DOHH2 (cell line): Measurements from ENCODE around the gene ZNF684.

Source experiments
- H3F3A ChIP-seq: fragments of 200-600 bp; sonication (generic), shearing (Covaris generic); 2 replicates; pipeline ENCODE4 v1.6.0; 2016; ENCODE audit warnings: antibody characterized with exemption, mild to moderate bottlenecking; ENCODE audit not compliant: control insufficient read depth, insufficient read depth
- H3K27ac ChIP-seq: fragments of 200-600 bp; sonication (generic); 2 replicates; pipeline ENCODE4 v1.5.1; 2014; ENCODE audit warnings: low read depth, mild to moderate bottlenecking, low read length, moderate library complexity
- H3K27me3 ChIP-seq: fragments of 200-600 bp; sonication (generic); 2 replicates; pipeline ENCODE4 v1.6.1; 2014; ENCODE audit warnings: mild to moderate bottlenecking, low read length, mixed read lengths; ENCODE audit not compliant: control insufficient read depth
- H3K36me3 ChIP-seq: fragments of 200-600 bp; sonication (generic); 2 replicates; pipeline ENCODE4 v1.6.1; 2014; ENCODE audit warnings: mild to moderate bottlenecking, low read length, moderate library complexity, mixed read lengths; ENCODE audit not compliant: control insufficient read depth
- H3K4me1 ChIP-seq: fragments of 200-600 bp; sonication (generic); 2 replicates; pipeline ENCODE4 v1.6.1; 2014; ENCODE audit warnings: mild to moderate bottlenecking, low read length, mixed read lengths; ENCODE audit not compliant: control insufficient read depth
- H3K4me2 ChIP-seq: fragments of 200-600 bp; sonication (generic); 2 replicates; pipeline ENCODE4 v1.6.0; 2014; ENCODE audit warnings: mild to moderate bottlenecking, low read length, moderate library complexity
- H3K4me3 ChIP-seq: fragments of 200-600 bp; sonication (generic); 2 replicates; pipeline ENCODE4 v1.5.1; 2014; ENCODE audit warnings: mild to moderate bottlenecking, low read length, mixed read lengths
- H3K79me2 ChIP-seq: fragments of 200-600 bp; sonication (generic); 2 replicates; pipeline ENCODE4 v1.6.1; 2014; ENCODE audit warnings: mild to moderate bottlenecking, low read length, mixed read lengths; ENCODE audit not compliant: control insufficient read depth
- H3K9me2 ChIP-seq: fragments of 200-600 bp; sonication (generic); replicated peaks from 2 replicates; pipeline ENCODE4 v1.6.1; 2014; ENCODE audit warnings: mild to moderate bottlenecking, low read length, mixed read lengths; ENCODE audit not compliant: control insufficient read depth
- H3K9me3 ChIP-seq: fragments of 200-600 bp; sonication (generic); 2 replicates; pipeline ENCODE4 v1.6.1; 2014; ENCODE audit warnings: antibody characterized with exemption, low read length, mixed read lengths; ENCODE audit not compliant: control insufficient read depth, insufficient read depth
- H4K20me1 ChIP-seq: fragments of 200-600 bp; sonication (generic); 2 replicates; pipeline ENCODE4 v1.6.0; 2014; ENCODE audit warnings: low read depth, mild to moderate bottlenecking, antibody characterized with exemption, low read length, moderate library complexity; ENCODE audit not compliant: control insufficient read depth, insufficient read depth
- CTCF ChIP-seq: fragments of 200-600 bp; sonication (generic); IDR thresholded peaks from one replicate; pipeline ENCODE4 v1.5.1; 2014; ENCODE audit warnings: antibody characterized with exemption, mild to moderate bottlenecking, low read depth, low read length; ENCODE audit not compliant: poor library complexity, severe bottlenecking
- EZH2phosphoT487 ChIP-seq: fragments of 200-600 bp; sonication (generic); IDR thresholded peaks from 2 replicates; pipeline ENCODE4 v1.6.1; 2017; ENCODE audit warnings: borderline replicate concordance, mild to moderate bottlenecking, antibody characterized with exemption, low read length, moderate library complexity, mixed read lengths

Gene ZNF684

GRCh38 chr1:40532062-40532389 lies 589 bp downstream of the ZNF684 start:
- Histone ChIP-seq H3K9me2 (no peaks in the 10 kb centered on the region), H3K36me3 (peaks cover 17% of the 10 kb centered on the region), H3K27ac (peak overlapping the region; percentile 12; the same call in 1 of the 2 replicates), H3K27me3 (no peaks in the 10 kb centered on the region), H3K4me1 (peaks cover 20% of the 10 kb centered on the region), H3K4me3 (peak overlapping the region; percentile 84), H3K79me2 (peaks cover 12% of the 10 kb centered on the region), H3K9me3 (no peaks in the 10 kb centered on the region; the same call in 1 of the 2 replicates), H3F3A (peaks cover 4% of the 10 kb centered on the region), H3K4me2 (peak overlapping the region; percentile 85), H4K20me1 (no peaks in the 10 kb centered on the region)
- TF ChIP-seq CTCF, result no peak

DNA sequence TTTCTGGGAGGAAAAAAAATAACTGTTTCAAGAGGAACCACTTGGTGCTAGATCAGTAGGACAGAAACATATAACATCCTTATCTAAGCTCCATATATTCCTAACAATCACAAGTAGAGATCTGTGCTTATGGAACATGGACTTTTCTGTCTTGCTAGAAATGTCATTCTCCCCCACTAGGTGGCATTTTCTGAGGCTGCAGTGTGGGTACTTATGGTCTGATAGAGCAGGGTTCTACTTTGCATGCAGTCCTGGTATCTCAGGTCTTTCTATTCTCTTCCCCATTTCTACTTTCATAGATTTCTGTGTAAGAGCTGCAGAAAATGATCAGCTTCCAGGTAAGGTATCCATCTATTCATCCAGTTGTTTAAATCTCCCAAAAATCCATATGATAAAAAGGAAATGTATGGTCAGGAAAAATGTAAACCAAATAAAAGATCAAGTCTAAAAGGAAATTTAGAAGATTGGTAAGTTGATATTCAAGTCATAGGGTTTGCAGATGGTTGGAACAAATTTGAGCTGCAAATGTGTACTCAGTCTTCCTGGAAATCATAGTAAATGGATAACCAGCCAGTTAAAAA lies 1.5 kb downstream of the ZNF684 start:
- peak overlapping the region; percentile 85 for H3K4me2 ChIP-seq
- TF ChIP-seq EZH2phosphoT487 (no peak), CTCF (peak; percentile 88)
- peaks cover 12% of the 10 kb centered on the region for H3K79me2 ChIP-seq
- no peaks in the 10 kb centered on the region; the same call in 1 of the 2 replicates for H3K9me3 ChIP-seq
- H3K4me3 ChIP-seq, result peak overlapping the region; percentile 84
- no peak overlapping the region for H3K27ac ChIP-seq
- H3K9me2 ChIP-seq, result no peaks in the 10 kb centered on the region
- peaks cover 17% of the 10 kb centered on the region for H3K36me3 ChIP-seq
- H3K27me3 ChIP-seq, result no peaks in the 10 kb centered on the region
- no peaks in the 10 kb centered on the region for H4K20me1 ChIP-seq
- H3K4me1 ChIP-seq, result peaks cover 20% of the 10 kb centered on the region
- H3F3A ChIP-seq, result peaks cover 4% of the 10 kb centered on the region

GRCh38 chr1:40534589-40534988 lies 3.2 kb downstream of the ZNF684 start:
- TF ChIP-seq CTCF (no peak), EZH2phosphoT487 (no peak)
- no peaks in the 10 kb centered on the region for H3K27me3 ChIP-seq
- peaks cover 20% of the 10 kb centered on the region for H3K4me1 ChIP-seq
- no peak overlapping the region for H3K4me3 ChIP-seq
- H4K20me1 ChIP-seq, result no peaks in the 10 kb centered on the region
- H3K4me2 ChIP-seq, result no peak overlapping the region
- no peaks in the 10 kb centered on the region for H3K9me2 ChIP-seq
- H3K79me2 ChIP-seq, result peaks cover 12% of the 10 kb centered on the region
- no peaks in the 10 kb centered on the region for H3K9me3 ChIP-seq
- H3F3A ChIP-seq, result peaks cover 4% of the 10 kb centered on the region
- peaks cover 17% of the 10 kb centered on the region for H3K36me3 ChIP-seq
- no peak overlapping the region for H3K27ac ChIP-seq
